GM21723 (cell line): ENCODE results near the gene HSBP1.

Source experiments
- ATAC-seq: cut with Tn5 transposase; IDR thresholded peaks from one replicate; pipeline ENCODE4 v1.9.1; 2021; ENCODE audit warnings: mild to moderate bottlenecking, moderate library complexity; ENCODE audit not compliant: unreplicated experiment

HSBP1 gene

GRCh38 chr16:83835586-83836566, 28.1 kb downstream of the HSBP1 start:
- no peak for ATAC-seq

GRCh38 chr16:83837566-83837965, 29.8 kb downstream of the HSBP1 start:
- ATAC-seq, result no peak

GRCh38 chr16:83838151-83838550, 30.4 kb downstream of the HSBP1 start:
- ATAC-seq, result no peak

- ATAC-seq, result no peak
Observed at GRCh38 chr16:83839561-83839960, 31.8 kb downstream of the HSBP1 start.

- ATAC-seq, result no peak
Observed at GRCh38 chr16:83840060-83840617, 32.4 kb downstream of the HSBP1 start.

GRCh38 chr16:83842291-83842690, 34.5 kb downstream of the HSBP1 start:
- no peak for ATAC-seq

GRCh38 chr16:83842756-83843507, 35.2 kb downstream of the HSBP1 start:
- ATAC-seq, result no peak

- ATAC-seq, result no peak
Observed at GRCh38 chr16:83843657-83844056, 35.9 kb downstream of the HSBP1 start.

- no peak for ATAC-seq
Observed at GRCh38 chr16:83845263-83845662, 37.5 kb downstream of the HSBP1 start.

- ATAC-seq, result no peak
Observed at GRCh38 chr16:83847371-83848225, 39.8 kb downstream of the HSBP1 start.

- no peak for ATAC-seq
Observed at GRCh38 chr16:83849421-83849820, 41.6 kb downstream of the HSBP1 start.

- no peak for ATAC-seq
Observed at GRCh38 chr16:83850947-83851346, 43.2 kb downstream of the HSBP1 start.

- no peak for ATAC-seq
Observed at GRCh38 chr16:83851473-83851872, 43.7 kb downstream of the HSBP1 start.

- no peak for ATAC-seq
Observed at GRCh38 chr16:83852774-83853173, 45.0 kb downstream of the HSBP1 start.

- no peak for ATAC-seq
Observed at GRCh38 chr16:83853834-83854233, 46.1 kb downstream of the HSBP1 start.

GRCh38 chr16:83854420-83854819, 46.6 kb downstream of the HSBP1 start:
- ATAC-seq, result no peak

- ATAC-seq, result no peak
Observed at GRCh38 chr16:83856792-83857191, 49.0 kb downstream of the HSBP1 start.

- no peak for ATAC-seq
Observed at GRCh38 chr16:83859265-83859664, 51.5 kb downstream of the HSBP1 start.

- no peak for ATAC-seq
Observed at GRCh38 chr16:83862661-83863060, 54.9 kb downstream of the HSBP1 start.

- no peak for ATAC-seq
Observed at GRCh38 chr16:83863682-83864081, 55.9 kb downstream of the HSBP1 start.
